ENCODE data around the gene PARVA.

- TF ChIP-seq POLR2A (IDR thresholded peaks at IDR 0.05) (no peak), CTCF (IDR thresholded peaks at IDR 0.05) (no peak)
These were observed 63.2 kb downstream of the PARVA start for GRCh38 chr11:12440565-12440964.

Data from lower leg skin (tissue), 3 donors.